ENCODE measurements around the gene CYP46A1. TPM values are rescaled to one million over a fixed set of nuclear protein-coding genes. Genes with fewer than 3 reads are reported as not detected.
"Not testable (repeated sequence)": the region's sequence is repeated elsewhere in the genome, so short reads cannot be mapped to it uniquely, and the experiment has no call there.

The CYP46A1 gene
- total RNA-seq: 2.9 and 3.9 TPM in 2 replicates
- long read RNA-seq, partial matches to known transcripts: 0 of 2 reads
- long read RNA-seq, other reads (novel, unspliced or antisense): 2 of 2 reads

GRCh38 chr14:99683619-99684409, at the start of gene CYP46A1:
CYP46A1 (plus strand) TSS chr14:99684298; CDS start chr14:99684418, 120 bp downstream.
- H3K4me3 Mint-ChIP-seq (ENCODE audit: low read depth): peak within 1 kb of the TSS; percentile 87

GRCh38 chr14:99634443-99634842, 49.7 kb upstream of the CYP46A1 start:
- no peak overlapping the region for H3K27ac Mint-ChIP-seq

More at GRCh38 chr14:99683619-99684409, at the start of gene CYP46A1:
- no peaks in the 10 kb centered on the region for H3K36me3 Mint-ChIP-seq (ENCODE audit: insufficient read depth)
- H3K27me3 Mint-ChIP-seq: peaks cover 37% of the 10 kb centered on the region
- peaks cover 1% of the 10 kb centered on the region for H3K4me1 Mint-ChIP-seq (ENCODE audit: low read depth)
- TF ChIP-seq CTCF (IDR thresholded peaks at IDR 0.05; ENCODE audit: unreplicated experiment): no peak
- DNase-seq (ENCODE audit: low spot score, unreplicated experiment): peak; percentile 98
- peak within 1 kb of the TSS; percentile 81 for H3K27ac Mint-ChIP-seq
- no peaks in the 10 kb centered on the region for H3K9me3 Mint-ChIP-seq (ENCODE audit: low read depth)

GRCh38 chr14:99635116-99635515, 49.0 kb upstream of the CYP46A1 start:
- Mint-ChIP-seq H3K4me3 (ENCODE audit: low read depth) (no peak overlapping the region), H3K36me3 (ENCODE audit: insufficient read depth) (no peaks in the 10 kb centered on the region), H3K9me3 (ENCODE audit: low read depth) (no peaks in the 10 kb centered on the region), H3K27ac (no peak overlapping the region), H3K27me3 (peaks cover 18% of the 10 kb centered on the region), H3K4me1 (ENCODE audit: low read depth) (no peaks in the 10 kb centered on the region)
- DNase-seq (ENCODE audit: low spot score, unreplicated experiment): no peak
- TF ChIP-seq CTCF (IDR thresholded peaks at IDR 0.05; ENCODE audit: unreplicated experiment): no peak

More at GRCh38 chr14:99634443-99634842, 49.7 kb upstream of the CYP46A1 start:
- Mint-ChIP-seq H3K4me1 (ENCODE audit: low read depth) (no peaks in the 10 kb centered on the region), H3K4me3 (ENCODE audit: low read depth) (no peak overlapping the region), H3K9me3 (ENCODE audit: low read depth) (no peaks in the 10 kb centered on the region), H3K36me3 (ENCODE audit: insufficient read depth) (no peaks in the 10 kb centered on the region), H3K27me3 (peaks cover 18% of the 10 kb centered on the region)
- DNase-seq (ENCODE audit: low spot score, unreplicated experiment): no peak
- TF ChIP-seq CTCF (IDR thresholded peaks at IDR 0.05; ENCODE audit: unreplicated experiment): no peak

- Mint-ChIP-seq H3K4me3 (ENCODE audit: low read depth) (no peak overlapping the region), H3K36me3 (ENCODE audit: insufficient read depth) (no peaks in the 10 kb centered on the region), H3K9me3 (ENCODE audit: low read depth) (no peaks in the 10 kb centered on the region), H3K27ac (no peak overlapping the region), H3K4me1 (ENCODE audit: low read depth) (no peaks in the 10 kb centered on the region), H3K27me3 (peaks cover 18% of the 10 kb centered on the region)
- no peak for DNase-seq (ENCODE audit: low spot score, unreplicated experiment)
- no peak for TF ChIP-seq CTCF (IDR thresholded peaks at IDR 0.05; ENCODE audit: unreplicated experiment)
Observed at GRCh38 chr14:99636487-99636886, 47.6 kb upstream of the CYP46A1 start.

- no peaks in the 10 kb centered on the region for H3K36me3 Mint-ChIP-seq (ENCODE audit: insufficient read depth)
- H3K4me3 Mint-ChIP-seq (ENCODE audit: low read depth): no peak overlapping the region
- DNase-seq (ENCODE audit: low spot score, unreplicated experiment): no peak
- H3K27me3 Mint-ChIP-seq: peaks cover 17% of the 10 kb centered on the region
- no peaks in the 10 kb centered on the region for H3K9me3 Mint-ChIP-seq (ENCODE audit: low read depth)
- no peak overlapping the region for H3K27ac Mint-ChIP-seq
- H3K4me1 Mint-ChIP-seq (ENCODE audit: low read depth): no peaks in the 10 kb centered on the region
- no peak for TF ChIP-seq CTCF (IDR thresholded peaks at IDR 0.05; ENCODE audit: unreplicated experiment)
Observed at GRCh38 chr14:99637624-99638023, 46.5 kb upstream of the CYP46A1 start.

GRCh38 chr14:99642771-99643170, 41.3 kb upstream of the CYP46A1 start:
- H3K4me1 Mint-ChIP-seq (ENCODE audit: low read depth); H3K4me3 Mint-ChIP-seq (ENCODE audit: low read depth); H3K36me3 Mint-ChIP-seq (ENCODE audit: insufficient read depth); DNase-seq (ENCODE audit: low spot score, unreplicated experiment); H3K9me3 Mint-ChIP-seq (ENCODE audit: low read depth); H3K27ac Mint-ChIP-seq: not testable (repeated sequence)
- H3K27me3 Mint-ChIP-seq: peaks cover 25% of the 10 kb centered on the region
